GM12878 (cell line): ENCODE measurements around the gene PDGFB. TPM values are rescaled to one million over a fixed set of nuclear protein-coding genes. Genes with fewer than 3 reads are reported as not detected.

ENCODE experiments used
- ATAC-seq: fragments of 200-7000 bp; cut with Tn5 transposase; 3 replicates; pipeline ENCODE4 v1.9.1; 2020; ENCODE audit warnings: mild to moderate bottlenecking, moderate library complexity
- BruUV-seq: library from RNA; stranded (reverse); fragments of 400-500 nt; replicated peaks from 2 replicates; lab custom pipeline; 2021; lab: Mats Ljungman, UMichigan
- CTCF ChIA-PET: fragments of 300-600 bp; sonication (Branson Sonifier 250); formaldehyde crosslinking; extraction: SDS; loops from one replicate; lab custom pipeline; 2021; ENCODE audit warnings: inconsistent platforms; lab: Yijun Ruan, JAX
- POLR2A ChIA-PET: fragments of 350-600 bp; formaldehyde crosslinking; extraction: SDS; loops from one replicate; lab custom pipeline; 2021; ENCODE audit warnings: inconsistent platforms; lab: Charles Lee
- RAD21 ChIA-PET: fragments of 300-600 bp; sonication (Branson Sonifier 250); formaldehyde crosslinking; loops from one replicate; lab custom pipeline; 2023; ENCODE audit warnings: antibody characterized with exemption; ENCODE audit not compliant: unreplicated experiment; lab: Charles Lee
- SMC1A ChIA-PET: fragments of 300-600 bp; sonication (Branson Sonifier 250); formaldehyde crosslinking; loops from one replicate; lab custom pipeline; 2023; ENCODE audit not compliant: unreplicated experiment, uncharacterized antibody; lab: Charles Lee
- DNase-seq: peaks from one replicate; pipeline ENCODE4 v3.0.0-alpha.2; 2011; ENCODE audit warnings: low read depth, low spot score
- FAIRE-seq: peaks from 3 replicates; lab custom pipeline; 2011; peaks lifted over from hg19 to GRCh38; lab: Jason Lieb, UNC
- H2AFZ ChIP-seq: 2 replicates; pipeline ENCODE4 v1.6.0; 2011; ENCODE audit warnings: low read depth, low read length, control low read depth; ENCODE audit not compliant: control insufficient read depth
- H3K27ac ChIP-seq: 2 replicates; pipeline ENCODE4 v1.5.1; 2011; ENCODE audit warnings: control low read depth; ENCODE audit not compliant: control insufficient read depth, insufficient read depth
- H3K27me3 ChIP-seq, 2 experiments: replicated peaks in 1 of 2; 2 replicates each; pipeline versions ENCODE4 v1.6.0 to v1.6.1; 2011; ENCODE audit warnings: low read length in 1 of 2; ENCODE audit not compliant: control insufficient read depth in 2 of 2, insufficient read depth in 2 of 2
- H3K36me3 ChIP-seq, 2 experiments: 2 replicates each; pipeline ENCODE4 v1.5.1; 2011; ENCODE audit warnings: low read length in 1 of 2; ENCODE audit not compliant: control insufficient read depth in 2 of 2, insufficient read depth in 2 of 2
- H3K4me1 ChIP-seq: 2 replicates; pipeline ENCODE4 v1.6.1; 2011; ENCODE audit warnings: mild to moderate bottlenecking, low read length, moderate library complexity, mixed read lengths; ENCODE audit not compliant: control insufficient read depth, insufficient read depth
- H3K4me2 ChIP-seq: 2 replicates; pipeline ENCODE4 v1.6.0; 2011; ENCODE audit warnings: control low read depth; ENCODE audit not compliant: control insufficient read depth, insufficient read depth
- H3K4me3 ChIP-seq: fragments of 200-600 bp; sonication (generic); 2 replicates; pipeline ENCODE4 v1.5.1; 2016
- H3K79me2 ChIP-seq: 2 replicates; pipeline ENCODE4 v1.6.0; 2011; ENCODE audit warnings: low read length; ENCODE audit not compliant: control insufficient read depth, insufficient read depth
- H3K9ac ChIP-seq: 2 replicates; pipeline ENCODE4 v1.8.0; 2011; ENCODE audit warnings: low read length, control low read depth, mixed read lengths; ENCODE audit not compliant: control insufficient read depth, insufficient read depth
- H3K9me3 ChIP-seq: replicated peaks from 3 replicates; pipeline ENCODE4 v1.5.1; 2011; ENCODE audit warnings: mild to moderate bottlenecking, low read length; ENCODE audit not compliant: control insufficient read depth, insufficient read depth
- H4K20me1 ChIP-seq: 2 replicates; pipeline ENCODE4 v1.6.0; 2011; ENCODE audit not compliant: control insufficient read depth, insufficient read depth
- ATF7 ChIP-seq: fragments of 450-650 bp; IDR thresholded peaks from 2 replicates; pipeline ENCODE4 v1.6.1; 2016; ENCODE audit warnings: low read depth, mild to moderate bottlenecking
- CBFB ChIP-seq: IDR thresholded peaks from 2 replicates; pipeline ENCODE4 v1.6.1; 2016; ENCODE audit warnings: antibody characterized with exemption, low read depth
- CBX3 ChIP-seq: fragments of 200-600 bp; sonication (generic); IDR thresholded peaks from 2 replicates; pipeline ENCODE4 v1.6.1; 2016; ENCODE audit warnings: low read depth, borderline replicate concordance
- CHD2 ChIP-seq: IDR thresholded peaks from 2 replicates; pipeline ENCODE4 v1.6.1; 2011; ENCODE audit warnings: low read depth, low read length, improper control_type of control experiment, borderline replicate concordance
- EED ChIP-seq: sonication (generic); IDR thresholded peaks from 2 replicates; pipeline ENCODE4 v1.6.1; 2016; ENCODE audit warnings: antibody characterized with exemption, low read depth
- ELK1 ChIP-seq: IDR thresholded peaks from 2 replicates; pipeline ENCODE4 v1.6.1; 2012; ENCODE audit warnings: low read depth, low read length, improper control_type of control experiment
- FOXM1 ChIP-seq: IDR thresholded peaks from 2 replicates; pipeline ENCODE4 v1.6.1; 2012; ENCODE audit warnings: low read depth, mild to moderate bottlenecking, inconsistent platforms, low read length, moderate library complexity
- GABPA ChIP-seq: IDR thresholded peaks from 2 replicates; pipeline ENCODE4 v1.6.1; 2014; ENCODE audit warnings: antibody characterized with exemption, low read depth, mild to moderate bottlenecking, inconsistent platforms
- HDAC2 ChIP-seq: fragments of 200-600 bp; sonication (generic); IDR thresholded peaks from 2 replicates; pipeline ENCODE4 v1.6.1; 2017
- HDAC6 ChIP-seq: fragments of 200-600 bp; sonication (generic); IDR thresholded peaks from one replicate; pipeline ENCODE4 v1.8.0; 2017; ENCODE audit warnings: antibody characterized with exemption; ENCODE audit not compliant: unreplicated experiment
- MEF2B ChIP-seq: fragments of 450-650 bp; IDR thresholded peaks from 2 replicates; pipeline ENCODE4 v1.6.1; 2018; ENCODE audit warnings: mild to moderate bottlenecking, moderate library complexity; ENCODE audit not compliant: partially characterized antibody, poor library complexity, severe bottlenecking
- MYC ChIP-seq: IDR thresholded peaks from 2 replicates; pipeline ENCODE4 v1.6.1; 2011; ENCODE audit warnings: mild to moderate bottlenecking, low read length, moderate library complexity, inconsistent platforms; ENCODE audit not compliant: insufficient read depth, insufficient replicate concordance, insufficient read length, severe bottlenecking
- NFIC ChIP-seq: IDR thresholded peaks from 2 replicates; pipeline ENCODE4 v1.6.1; 2012; ENCODE audit warnings: low read depth, mild to moderate bottlenecking, inconsistent platforms, low read length, moderate library complexity
- NR2C2 ChIP-seq: IDR thresholded peaks from 2 replicates; pipeline ENCODE4 v1.6.1; 2011; ENCODE audit warnings: borderline replicate concordance, low read depth; ENCODE audit not compliant: control insufficient read depth, insufficient read length
- NRF1 ChIP-seq: conservative IDR thresholded peaks from 2 replicates; pipeline ENCODE4 v1.6.1; 2011; ENCODE audit warnings: mild to moderate bottlenecking, low read depth, low read length, improper control_type of control experiment
- SMAD1 ChIP-seq: fragments of 450-650 bp; IDR thresholded peaks from 2 replicates; pipeline ENCODE4 v1.6.1; 2018; ENCODE audit warnings: mild to moderate bottlenecking, low read depth; ENCODE audit not compliant: partially characterized antibody
- YBX1 ChIP-seq: fragments of 450-650 bp; IDR thresholded peaks from 2 replicates; pipeline ENCODE4 v1.6.1; 2016; ENCODE audit warnings: antibody characterized with exemption
- ZBTB33 ChIP-seq: fragments of 450-650 bp; IDR thresholded peaks from 2 replicates; pipeline ENCODE4 v1.6.1; 2017; ENCODE audit warnings: mild to moderate bottlenecking
- ZSCAN29 ChIP-seq: fragments of 450-650 bp; IDR thresholded peaks from 2 replicates; pipeline ENCODE4 v1.6.1; 2017; ENCODE audit warnings: mild to moderate bottlenecking, moderate library complexity
- WGBS: methylation state at CpG from one replicate; pipeline ENCODE4 v1.1.6; 2016; ENCODE audit warnings: low lambda C conversion rate; ENCODE audit not compliant: insufficient replicate concordance, insufficient coverage; ENCODE audit errors: missing lambda C conversion rate; 5-methylcytosine and 5-hydroxymethylcytosine counted together
- in situ Hi-C: fragments of 300-500 bp; cut with MboI; formaldehyde crosslinking; loops from 9 replicates; pipeline ENCODE4 v1.14.3; 2018; ENCODE audit warnings: mixed read lengths
- intact Hi-C: fragments of 100-400 bp; cut with micrococcal nuclease; formaldehyde crosslinking; loops from one replicate; pipeline ENCODE4 v1.14.2; 2022; ENCODE audit not compliant: unreplicated experiment
- polyA plus RNA-seq, 11 experiments: library from polyadenylated mRNA; depleted of rRNA in 4 of 11; unstranded in 6 of 11; stranded (reverse) in 5 of 11; fragments of >200 nt; fragmentation: Nextera tagmentation in 4 of 11; fragmentation: Illumina TruSeq in 1 of 11; extraction: Ambion mirVana in 4 of 11; extraction: Trizol in 1 of 11; gene quantifications; 1 replicate in 1 of 11; 2 replicates in 10 of 11; pipeline versions ENCODE4 v1.2.1 to v1.2.3, GENCODE V29; 2011 to 2016; ENCODE audit warnings: inconsistent platforms in 2 of 11, missing spikeins in 2 of 11, low read depth in 1 of 11
- total RNA-seq, 4 experiments: library from RNA; depleted of rRNA in 3 of 4; stranded (reverse); fragments of >200 nt in 3 of 4; fragmentation: Illumina TruSeq in 1 of 4; extraction: Trizol in 1 of 4; gene quantifications; 2 replicates each; pipeline versions ENCODE4 v1.2.1 to v1.2.3, GENCODE V29; 2013 to 2021

PDGFB gene
- total and polyA plus RNA-seq, 10 of the 15 experiments (the other 5 are each of a cell fraction or from before 2014, with no cell fraction given): 0.13 to 1.1 (median 0.56) TPM; not detected in 1

DNA sequence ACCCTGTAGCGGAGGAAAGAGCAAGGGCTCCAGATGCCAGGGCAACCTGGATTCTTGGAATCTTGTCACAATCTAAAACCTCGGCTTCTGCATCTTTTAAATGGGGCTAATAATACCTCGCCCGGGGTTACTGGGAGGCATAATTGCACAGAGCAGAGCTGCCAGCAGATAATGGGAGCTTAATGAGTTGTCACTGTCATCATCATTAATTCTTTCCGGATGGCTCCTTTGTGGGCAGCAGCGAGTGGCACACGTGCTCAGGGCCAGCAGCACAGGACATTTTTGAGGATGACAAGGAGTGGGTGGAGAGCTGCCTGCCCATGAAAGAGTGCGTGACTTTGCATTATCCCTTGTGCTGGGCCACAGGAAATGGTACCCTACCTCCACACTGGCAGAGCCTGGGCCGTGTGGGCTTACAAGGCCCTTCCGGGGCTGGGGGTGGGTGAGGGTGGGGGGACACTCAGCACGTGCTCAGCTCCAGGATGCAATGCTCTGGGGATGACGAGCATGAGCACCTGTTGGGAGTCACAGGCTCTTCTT is 5.7 kb downstream of the PDGFB start (continued):
- TF ChIP-seq EED (no peak), NFIC (no peak), ZSCAN29 (no peak), ATF7 (no peak), MEF2B (no peak)

DNA sequence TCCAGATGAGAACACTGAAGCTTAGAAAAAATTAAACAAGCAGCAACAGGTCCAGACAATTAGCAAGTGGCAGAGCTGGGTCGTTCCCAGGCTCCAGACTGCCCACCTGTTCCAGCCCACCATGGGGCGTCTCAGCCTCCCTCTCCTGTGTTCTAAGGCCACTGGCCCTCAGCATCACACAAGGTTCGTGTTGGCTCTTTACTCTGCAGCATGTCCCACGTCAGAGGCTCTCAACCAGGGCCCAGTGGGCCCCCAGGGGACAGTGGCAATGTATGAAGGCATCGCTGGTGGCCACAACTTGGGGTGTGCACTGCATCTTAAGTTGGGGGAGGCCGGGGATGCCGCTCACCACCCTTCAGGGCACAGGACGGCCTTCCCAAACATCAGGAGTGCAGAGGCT is 6.2 kb downstream of the PDGFB start:
- WGBS: 41% methylated on average over 8 of the region's 8 CpGs
- TF ChIP-seq ELK1 (no peak), MYC (no peak), HDAC2 (no peak), ZBTB33 (no peak), YBX1 (no peak), SMAD1 (no peak), CHD2 (no peak), NRF1 (no peak), HDAC6 (no peak), NR2C2 (no peak), CBFB (no peak), FOXM1 (no peak), GABPA (no peak), CBX3 (no peak)

More for the DNA sequence above, 6.2 kb downstream of the PDGFB start:
- Histone ChIP-seq H3K79me2 (no peaks in the 10 kb centered on the region), H3K9me3 (no peaks in the 10 kb centered on the region), H3K27ac (no peak overlapping the region), H3K36me3 (no peaks in the 10 kb centered on the region), H3K4me2 (no peak overlapping the region), H3K9ac (no peak overlapping the region), H3K4me3 (no peak overlapping the region), H3K4me1 (peaks cover 30% of the 10 kb centered on the region), H2AFZ (no peak overlapping the region), H3K27me3 (peaks cover 11% of the 10 kb centered on the region in 2 experiments), H4K20me1 (no peaks in the 10 kb centered on the region)
- in situ Hi-C loops (no loop called here), intact Hi-C loops (no loop called here)
- ATAC-seq (no peak), FAIRE-seq (no peak), DNase-seq (no peak)
- ChIA-PET SMC1A (no interaction called here), CTCF (no interaction called here), POLR2A (no interaction called here), RAD21 (no interaction called here)
- no TSS peak for BruUV-seq
